ENCODE measurements around the gene PTPRJ.

PTPRJ gene

DNA sequence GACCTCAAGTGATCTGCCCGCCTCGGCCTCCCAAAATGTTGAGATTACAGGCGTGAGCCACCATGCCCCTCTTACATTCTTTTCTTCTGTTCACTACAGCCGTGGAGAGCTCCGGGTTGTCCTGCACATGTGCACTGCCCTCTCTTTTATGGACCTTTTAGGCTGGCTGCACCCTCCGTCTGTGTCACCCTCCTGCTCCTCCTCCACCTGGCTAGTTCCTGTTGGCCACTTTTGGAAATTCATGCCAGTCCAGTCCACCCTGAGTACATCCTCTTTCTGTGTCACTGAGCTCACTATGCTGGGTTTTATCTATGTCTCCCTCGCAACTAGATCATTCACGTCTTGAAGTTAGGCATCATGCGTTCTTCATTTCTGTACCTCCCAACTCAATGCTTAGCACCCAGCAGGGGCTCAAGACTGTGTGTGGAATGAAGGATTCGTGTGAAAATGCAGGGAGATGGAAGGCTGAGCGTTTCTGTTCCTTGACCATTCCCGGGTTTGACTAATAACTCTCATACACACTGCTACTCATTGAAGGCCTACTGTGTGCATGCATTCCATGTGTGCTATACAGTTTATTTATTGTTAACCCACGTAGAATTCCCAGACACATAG is 60.6 kb downstream of the PTPRJ start:
- H3K4me3 ChIP-seq (ENCODE audit: low read length), result no peak overlapping the region
- no peak for TF ChIP-seq CTCF (IDR thresholded peaks at IDR 0.05; ENCODE audit: insufficient read depth, low read depth, low read length, missing control alignments)
- DNase-seq (ENCODE audit: low read depth), result no peak

GRCh38 chr11:48041877-48042695 is 61.7 kb downstream of the PTPRJ start:
- no peak for TF ChIP-seq CTCF (IDR thresholded peaks at IDR 0.05; ENCODE audit: insufficient read depth, low read depth, low read length, missing control alignments)
- no peak for DNase-seq (ENCODE audit: low read depth)
- H3K4me3 ChIP-seq (ENCODE audit: low read length), result no peak overlapping the region

- no peak for DNase-seq (ENCODE audit: low read depth)
- no peak for TF ChIP-seq CTCF (IDR thresholded peaks at IDR 0.05; ENCODE audit: insufficient read depth, low read depth, low read length, missing control alignments)
- H3K4me3 ChIP-seq (ENCODE audit: low read length), result no peak overlapping the region
These were observed 63.0 kb downstream of the PTPRJ start for GRCh38 chr11:48043111-48043990.

- H3K4me3 ChIP-seq (ENCODE audit: low read length), result no peak overlapping the region
- no peak for DNase-seq (ENCODE audit: low read depth)
- TF ChIP-seq CTCF (IDR thresholded peaks at IDR 0.05; ENCODE audit: insufficient read depth, low read depth, low read length, missing control alignments), result no peak
These were observed 63.7 kb downstream of the PTPRJ start for GRCh38 chr11:48043991-48044512.

GRCh38 chr11:48044577-48044976 is 64.2 kb downstream of the PTPRJ start:
- no peak for DNase-seq (ENCODE audit: low read depth)
- TF ChIP-seq CTCF (IDR thresholded peaks at IDR 0.05; ENCODE audit: insufficient read depth, low read depth, low read length, missing control alignments), result no peak
- no peak overlapping the region for H3K4me3 ChIP-seq (ENCODE audit: low read length)

GRCh38 chr11:48045536-48045935 is 65.2 kb downstream of the PTPRJ start:
- no peak for TF ChIP-seq CTCF (IDR thresholded peaks at IDR 0.05; ENCODE audit: insufficient read depth, low read depth, low read length, missing control alignments)
- H3K4me3 ChIP-seq (ENCODE audit: low read length), result no peak overlapping the region
- no peak for DNase-seq (ENCODE audit: low read depth)
